Left lung (tissue), 10 donors: ENCODE measurements around the gene DLGAP3. TPM values are rescaled to one million over a fixed set of nuclear protein-coding genes. Genes with fewer than 3 reads are reported as not detected.

Experiments used
- ATAC-seq: fragments of 200-7000 bp; cut with Tn5 transposase; one replicate; pipeline ENCODE4 v1.9.1; 2020; ENCODE audit warnings: moderate library complexity
- DNase-seq, 4 donors: peaks; one replicate each; pipeline ENCODE4 v3.0.0-alpha.2; 2013 to 2020
- H3K27ac ChIP-seq, 2 donors: fragments of 200-600 bp; sonication (generic) in 1 of 2; one replicate each; pipeline versions ENCODE4 v1.5.0 to v1.8.0; 2020 to 2021
- H3K27me3 ChIP-seq, 2 donors: fragments of 200-600 bp; sonication (generic) in 1 of 2; one replicate each; pipeline versions ENCODE4 v1.5.0 to v1.8.0; 2020 to 2021
- H3K36me3 ChIP-seq, 2 donors: fragments of 200-600 bp; sonication (generic) in 1 of 2; one replicate each; pipeline versions ENCODE4 v1.5.0 to v1.8.0; 2020 to 2021
- H3K4me1 ChIP-seq, 2 donors: fragments of 200-600 bp; one replicate each; pipeline ENCODE4 v1.8.0; 2021
- H3K4me3 ChIP-seq, 2 donors: fragments of 200-600 bp; sonication (generic) in 1 of 2; one replicate each; pipeline versions ENCODE4 v1.5.0 to v1.8.0; 2020 to 2021; ENCODE audit warnings: mild to moderate bottlenecking in 1 of 2
- H3K9me3 ChIP-seq, 2 donors: fragments of 200-600 bp; sonication (generic) in 1 of 2; one replicate each; pipeline versions ENCODE4 v1.5.0 to v1.8.0; 2020 to 2021
- CTCF ChIP-seq, 2 donors: fragments of 200-600 bp; sonication (generic) in 1 of 2; IDR thresholded peaks; one replicate each; pipeline versions ENCODE4 v1.5.0 to v1.8.0; 2021; ENCODE audit warnings: antibody characterized with exemption in 2 of 2
- intact Hi-C, 2 donors: fragments of 100-400 bp; cut with DNase I; formaldehyde crosslinking; loops; one replicate each; pipeline versions ENCODE4 v1.11.2 to v1.14.2; 2022
- polyA plus RNA-seq, 6 donors: library from polyadenylated mRNA; unstranded; fragments of 120-200 nt; gene quantifications; one replicate each; pipeline ENCODE4 v1.2.1, GENCODE V29; 2013; ENCODE audit not compliant: insufficient read length in 6 of 6
- total RNA-seq, 2 donors: library from RNA; stranded (reverse); fragmentation: NEBNext Ultra II Directional; extraction: Animal tissue kit (Norgen Biotek cat#: 25700); gene quantifications; one replicate each; pipeline ENCODE4 v1.2.1, GENCODE V29; 2021
- donor health status: DM: no; HTN: yes; CAD: no.
- donor health status: DM: no; HTN: no; CAD: no.

The DLGAP3 gene
- total and polyA plus RNA-seq, 8 donors = 0.11 to 0.46 (median 0.13) TPM

DNA sequence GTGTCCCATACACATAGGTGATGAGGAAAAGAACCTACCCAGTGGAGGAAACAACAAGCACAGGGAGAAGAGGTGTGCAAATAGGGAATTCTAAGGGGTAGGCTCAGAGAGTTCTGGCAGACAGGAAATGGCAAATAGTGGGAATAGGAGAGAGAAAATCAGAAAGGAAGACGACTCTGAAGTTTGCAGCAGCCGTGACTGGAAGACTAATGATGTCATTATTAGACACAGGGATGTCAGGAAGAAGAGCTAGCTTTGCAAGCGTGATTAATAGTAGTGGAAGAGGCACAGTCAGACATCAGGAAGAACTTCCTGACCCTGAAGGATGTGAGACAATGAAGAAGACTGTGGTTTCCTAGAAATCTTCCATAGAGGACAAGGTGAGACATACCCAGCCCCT lies 21.1 kb downstream of the DLGAP3 start:
- Histone ChIP-seq H3K4me3 (no peak overlapping the region), H3K27ac (no peak overlapping the region), H3K27me3 (peaks cover 0 to 20% of the 10 kb centered on the region in 2 donors), H3K4me1 (no peaks in the 10 kb centered on the region), H3K9me3 (no peaks in the 10 kb centered on the region), H3K36me3 (no peaks in the 10 kb centered on the region)
- no peak for TF ChIP-seq CTCF (IDR thresholded peaks at IDR 0.05)
- ATAC-seq (no peak), DNase-seq (no peak)
- intact Hi-C loops = no loop called here

- H3K4me1 ChIP-seq = no peaks in the 10 kb centered on the region
- no peak overlapping the region for H3K4me3 ChIP-seq
- no peak for TF ChIP-seq CTCF (IDR thresholded peaks at IDR 0.05)
- intact Hi-C loops = no loop called here
- DNase-seq (no peak), ATAC-seq (no peak)
- peaks cover 0 to 21% of the 10 kb centered on the region in 2 donors for H3K27me3 ChIP-seq
- H3K27ac ChIP-seq = no peak overlapping the region
- H3K36me3 ChIP-seq = no peaks in the 10 kb centered on the region
- no peaks in the 10 kb centered on the region for H3K9me3 ChIP-seq
Observed at GRCh38 chr1:34907487-34908090, 21.9 kb downstream of the DLGAP3 start.

GRCh38 chr1:34906756-34907155 lies 22.7 kb downstream of the DLGAP3 start:
- intact Hi-C loops = no loop called here
- Histone ChIP-seq H3K4me1 (no peaks in the 10 kb centered on the region), H3K27me3 (peaks cover 0 to 29% of the 10 kb centered on the region in 2 donors), H3K9me3 (no peaks in the 10 kb centered on the region), H3K27ac (no peak overlapping the region), H3K4me3 (no peak overlapping the region), H3K36me3 (no peaks in the 10 kb centered on the region)
- DNase-seq = no peak
- no peak for ATAC-seq
- TF ChIP-seq CTCF (IDR thresholded peaks at IDR 0.05) = no peak

GRCh38 chr1:34906222-34906621 lies 23.2 kb downstream of the DLGAP3 start:
- intact Hi-C loops = no loop called here
- no peak for TF ChIP-seq CTCF (IDR thresholded peaks at IDR 0.05)
- H3K4me3 ChIP-seq = no peak overlapping the region
- no peak for DNase-seq
- H3K4me1 ChIP-seq = no peaks in the 10 kb centered on the region
- H3K27ac ChIP-seq = no peak overlapping the region
- H3K9me3 ChIP-seq = no peaks in the 10 kb centered on the region
- H3K27me3 ChIP-seq = peaks cover 0 to 30% of the 10 kb centered on the region in 2 donors
- ATAC-seq = no peak
- no peaks in the 10 kb centered on the region for H3K36me3 ChIP-seq

GRCh38 chr1:34905098-34905459 lies 24.4 kb downstream of the DLGAP3 start:
- intact Hi-C loops = no loop called here
- Histone ChIP-seq H3K27ac (no peak overlapping the region), H3K36me3 (no peaks in the 10 kb centered on the region), H3K4me1 (no peaks in the 10 kb centered on the region), H3K9me3 (no peaks in the 10 kb centered on the region), H3K27me3 (peaks cover 0 to 39% of the 10 kb centered on the region in 2 donors), H3K4me3 (no peak overlapping the region)
- ATAC-seq (no peak), DNase-seq (no peak)
- TF ChIP-seq CTCF (IDR thresholded peaks at IDR 0.05) = no peak
